ENCODE results near the gene INSL4. TPM values are rescaled to one million over a fixed set of nuclear protein-coding genes. Genes with fewer than 3 reads are reported as not detected.

The INSL4 gene
- total RNA-seq, 1 donor = not detected

- Histone ChIP-seq H3K27me3 (ENCODE audit: insufficient read depth, low read length) (no peaks in the 10 kb centered on the region), H3K4me1 (ENCODE audit: insufficient read depth, low read length) (no peaks in the 10 kb centered on the region), H3K4me3 (ENCODE audit: low read length) (no peak overlapping the region), H3K9me3 (ENCODE audit: low read depth, low read length) (no peaks in the 10 kb centered on the region)
These were observed 43.6 kb downstream of the INSL4 start for GRCh38 chr9:5274770-5275169.

GRCh38 chr9:5278486-5278885 lies 47.3 kb downstream of the INSL4 start:
- no peaks in the 10 kb centered on the region for H3K27me3 ChIP-seq (ENCODE audit: insufficient read depth, low read length)

More at GRCh38 chr9:5278486-5278885, 47.3 kb downstream of the INSL4 start:
- H3K9me3 ChIP-seq (ENCODE audit: low read depth, low read length) = no peaks in the 10 kb centered on the region
- no peak overlapping the region for H3K4me3 ChIP-seq (ENCODE audit: low read length)
- H3K4me1 ChIP-seq (ENCODE audit: insufficient read depth, low read length) = no peaks in the 10 kb centered on the region

Other genes with a start within 250 kb of the INSL4 start
- gene JAK2, start 246.1 kb upstream of the INSL4 start, total RNA-seq = 15.5 TPM
- not detected for gene INSL6, start 45.8 kb upstream of the INSL4 start, total RNA-seq
- gene RLN2, start 73.3 kb downstream of the INSL4 start, total RNA-seq = 0.31 TPM
- 0.31 TPM for gene RLN1, start 108.5 kb downstream of the INSL4 start, total RNA-seq
- gene PLGRKT, start 206.5 kb downstream of the INSL4 start, total RNA-seq = 12.6 TPM
- 6.2 TPM for gene CD274, start 219.1 kb downstream of the INSL4 start, total RNA-seq